Measurements from ENCODE around the gene NCR1. TPM values are rescaled to one million over a fixed set of nuclear protein-coding genes. Genes with fewer than 3 reads are reported as not detected.
A peak's percentile ranks its signal among the peaks of the same experiment; 100 is the strongest.
"Not testable (repeated sequence)": the region's sequence is repeated elsewhere in the genome, so short reads cannot be mapped to it uniquely, and the experiment has no call there.

Gene NCR1
- total RNA-seq, 1 experiment from 2014 or later: 4.3 TPM

DNA sequence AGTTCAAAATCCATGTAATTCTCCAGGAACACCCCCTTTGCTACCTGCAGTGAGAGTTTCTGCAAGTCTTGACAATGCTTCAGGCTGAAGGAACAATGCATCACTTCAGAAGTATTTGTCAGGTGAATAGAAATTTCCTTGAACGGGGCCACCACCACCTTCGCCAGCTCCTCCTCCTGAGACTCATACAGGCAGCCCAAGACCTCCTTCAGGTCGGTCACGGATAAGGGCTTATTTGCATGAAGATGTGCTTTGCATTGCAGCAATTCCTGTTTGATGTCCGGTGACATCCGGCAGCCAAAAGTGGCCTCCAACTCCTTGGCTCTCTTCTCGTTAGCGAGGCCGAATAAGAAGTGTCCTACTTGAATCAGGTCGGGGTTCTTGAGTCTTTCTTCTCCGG is 33.0 kb downstream of the NCR1 start:
- no peak for ATAC-seq
- Mint-ChIP-seq H3K27ac (no peak overlapping the region), H3K4me3 (no peak overlapping the region), H3K4me1 (peaks cover 12% of the 10 kb centered on the region), H3K9me3 (no peaks in the 10 kb centered on the region), H3K36me3 (peaks cover 5% of the 10 kb centered on the region; the same call in 1 of the 2 replicates), H3K27me3 (ENCODE audit: low read depth) (no peaks in the 10 kb centered on the region)
- no peak for DNase-seq (ENCODE audit: low spot score)
- TF ChIP-seq FOXJ3 (CRISPR knock-in tag; IDR thresholded peaks at IDR 0.05; ENCODE audit: borderline replicate concordance) (no peak), NFATC4 (CRISPR knock-in tag; IDR thresholded peaks at IDR 0.05) (no peak), ZNF121 (CRISPR knock-in tag; IDR thresholded peaks at IDR 0.05) (no peak), KAT7 (CRISPR knock-in tag; IDR thresholded peaks at IDR 0.05; ENCODE audit: borderline replicate concordance) (no peak), ELF4 (CRISPR knock-in tag; IDR thresholded peaks at IDR 0.05; ENCODE audit: low read depth) (no peak), ZNF317 (CRISPR knock-in tag; IDR thresholded peaks at IDR 0.05; ENCODE audit: borderline replicate concordance, low read depth) (no peak), ZNF423 (CRISPR knock-in tag; IDR thresholded peaks at IDR 0.05) (no peak), FOXK1 (CRISPR knock-in tag; IDR thresholded peaks at IDR 0.05) (no peak), SMAD4 (CRISPR knock-in tag; IDR thresholded peaks at IDR 0.05) (no peak), NR2C2 (CRISPR knock-in tag; IDR thresholded peaks at IDR 0.05) (no peak)
- TF ChIP-seq, protein P1, sequence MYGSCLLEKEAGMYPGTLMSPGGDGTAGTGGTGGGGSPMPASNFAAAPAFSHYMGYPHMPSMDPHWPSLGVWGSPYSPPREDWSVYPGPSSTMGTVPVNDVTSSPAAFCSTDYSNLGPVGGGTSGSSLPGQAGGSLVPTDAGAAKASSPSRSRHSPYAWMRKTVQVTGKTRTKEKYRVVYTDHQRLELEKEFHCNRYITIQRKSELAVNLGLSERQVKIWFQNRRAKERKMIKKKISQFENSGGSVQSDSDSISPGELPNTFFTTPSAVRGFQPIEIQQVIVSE (CRISPR knock-in tag; IDR thresholded peaks at IDR 0.05; ENCODE audit: borderline replicate concordance): no peak
- TF ChIP-seq, protein P2, sequence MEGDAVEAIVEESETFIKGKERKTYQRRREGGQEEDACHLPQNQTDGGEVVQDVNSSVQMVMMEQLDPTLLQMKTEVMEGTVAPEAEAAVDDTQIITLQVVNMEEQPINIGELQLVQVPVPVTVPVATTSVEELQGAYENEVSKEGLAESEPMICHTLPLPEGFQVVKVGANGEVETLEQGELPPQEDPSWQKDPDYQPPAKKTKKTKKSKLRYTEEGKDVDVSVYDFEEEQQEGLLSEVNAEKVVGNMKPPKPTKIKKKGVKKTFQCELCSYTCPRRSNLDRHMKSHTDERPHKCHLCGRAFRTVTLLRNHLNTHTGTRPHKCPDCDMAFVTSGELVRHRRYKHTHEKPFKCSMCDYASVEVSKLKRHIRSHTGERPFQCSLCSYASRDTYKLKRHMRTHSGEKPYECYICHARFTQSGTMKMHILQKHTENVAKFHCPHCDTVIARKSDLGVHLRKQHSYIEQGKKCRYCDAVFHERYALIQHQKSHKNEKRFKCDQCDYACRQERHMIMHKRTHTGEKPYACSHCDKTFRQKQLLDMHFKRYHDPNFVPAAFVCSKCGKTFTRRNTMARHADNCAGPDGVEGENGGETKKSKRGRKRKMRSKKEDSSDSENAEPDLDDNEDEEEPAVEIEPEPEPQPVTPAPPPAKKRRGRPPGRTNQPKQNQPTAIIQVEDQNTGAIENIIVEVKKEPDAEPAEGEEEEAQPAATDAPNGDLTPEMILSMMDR (IDR thresholded peaks at IDR 0.05): no peak
- TF ChIP-seq, protein P3, sequence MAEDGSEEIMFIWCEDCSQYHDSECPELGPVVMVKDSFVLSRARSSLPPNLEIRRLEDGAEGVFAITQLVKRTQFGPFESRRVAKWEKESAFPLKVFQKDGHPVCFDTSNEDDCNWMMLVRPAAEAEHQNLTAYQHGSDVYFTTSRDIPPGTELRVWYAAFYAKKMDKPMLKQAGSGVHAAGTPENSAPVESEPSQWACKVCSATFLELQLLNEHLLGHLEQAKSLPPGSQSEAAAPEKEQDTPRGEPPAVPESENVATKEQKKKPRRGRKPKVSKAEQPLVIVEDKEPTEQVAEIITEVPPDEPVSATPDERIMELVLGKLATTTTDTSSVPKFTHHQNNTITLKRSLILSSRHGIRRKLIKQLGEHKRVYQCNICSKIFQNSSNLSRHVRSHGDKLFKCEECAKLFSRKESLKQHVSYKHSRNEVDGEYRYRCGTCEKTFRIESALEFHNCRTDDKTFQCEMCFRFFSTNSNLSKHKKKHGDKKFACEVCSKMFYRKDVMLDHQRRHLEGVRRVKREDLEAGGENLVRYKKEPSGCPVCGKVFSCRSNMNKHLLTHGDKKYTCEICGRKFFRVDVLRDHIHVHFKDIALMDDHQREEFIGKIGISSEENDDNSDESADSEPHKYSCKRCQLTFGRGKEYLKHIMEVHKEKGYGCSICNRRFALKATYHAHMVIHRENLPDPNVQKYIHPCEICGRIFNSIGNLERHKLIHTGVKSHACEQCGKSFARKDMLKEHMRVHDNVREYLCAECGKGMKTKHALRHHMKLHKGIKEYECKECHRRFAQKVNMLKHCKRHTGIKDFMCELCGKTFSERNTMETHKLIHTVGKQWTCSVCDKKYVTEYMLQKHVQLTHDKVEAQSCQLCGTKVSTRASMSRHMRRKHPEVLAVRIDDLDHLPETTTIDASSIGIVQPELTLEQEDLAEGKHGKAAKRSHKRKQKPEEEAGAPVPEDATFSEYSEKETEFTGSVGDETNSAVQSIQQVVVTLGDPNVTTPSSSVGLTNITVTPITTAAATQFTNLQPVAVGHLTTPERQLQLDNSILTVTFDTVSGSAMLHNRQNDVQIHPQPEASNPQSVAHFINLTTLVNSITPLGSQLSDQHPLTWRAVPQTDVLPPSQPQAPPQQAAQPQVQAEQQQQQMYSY (CRISPR knock-in tag; IDR thresholded peaks at IDR 0.05): no peak
- TF ChIP-seq, protein P4, sequence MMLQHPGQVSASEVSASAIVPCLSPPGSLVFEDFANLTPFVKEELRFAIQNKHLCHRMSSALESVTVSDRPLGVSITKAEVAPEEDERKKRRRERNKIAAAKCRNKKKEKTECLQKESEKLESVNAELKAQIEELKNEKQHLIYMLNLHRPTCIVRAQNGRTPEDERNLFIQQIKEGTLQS (CRISPR knock-in tag; conservative IDR thresholded peaks at IDR 0.05): no peak
- TF ChIP-seq, protein P5, sequence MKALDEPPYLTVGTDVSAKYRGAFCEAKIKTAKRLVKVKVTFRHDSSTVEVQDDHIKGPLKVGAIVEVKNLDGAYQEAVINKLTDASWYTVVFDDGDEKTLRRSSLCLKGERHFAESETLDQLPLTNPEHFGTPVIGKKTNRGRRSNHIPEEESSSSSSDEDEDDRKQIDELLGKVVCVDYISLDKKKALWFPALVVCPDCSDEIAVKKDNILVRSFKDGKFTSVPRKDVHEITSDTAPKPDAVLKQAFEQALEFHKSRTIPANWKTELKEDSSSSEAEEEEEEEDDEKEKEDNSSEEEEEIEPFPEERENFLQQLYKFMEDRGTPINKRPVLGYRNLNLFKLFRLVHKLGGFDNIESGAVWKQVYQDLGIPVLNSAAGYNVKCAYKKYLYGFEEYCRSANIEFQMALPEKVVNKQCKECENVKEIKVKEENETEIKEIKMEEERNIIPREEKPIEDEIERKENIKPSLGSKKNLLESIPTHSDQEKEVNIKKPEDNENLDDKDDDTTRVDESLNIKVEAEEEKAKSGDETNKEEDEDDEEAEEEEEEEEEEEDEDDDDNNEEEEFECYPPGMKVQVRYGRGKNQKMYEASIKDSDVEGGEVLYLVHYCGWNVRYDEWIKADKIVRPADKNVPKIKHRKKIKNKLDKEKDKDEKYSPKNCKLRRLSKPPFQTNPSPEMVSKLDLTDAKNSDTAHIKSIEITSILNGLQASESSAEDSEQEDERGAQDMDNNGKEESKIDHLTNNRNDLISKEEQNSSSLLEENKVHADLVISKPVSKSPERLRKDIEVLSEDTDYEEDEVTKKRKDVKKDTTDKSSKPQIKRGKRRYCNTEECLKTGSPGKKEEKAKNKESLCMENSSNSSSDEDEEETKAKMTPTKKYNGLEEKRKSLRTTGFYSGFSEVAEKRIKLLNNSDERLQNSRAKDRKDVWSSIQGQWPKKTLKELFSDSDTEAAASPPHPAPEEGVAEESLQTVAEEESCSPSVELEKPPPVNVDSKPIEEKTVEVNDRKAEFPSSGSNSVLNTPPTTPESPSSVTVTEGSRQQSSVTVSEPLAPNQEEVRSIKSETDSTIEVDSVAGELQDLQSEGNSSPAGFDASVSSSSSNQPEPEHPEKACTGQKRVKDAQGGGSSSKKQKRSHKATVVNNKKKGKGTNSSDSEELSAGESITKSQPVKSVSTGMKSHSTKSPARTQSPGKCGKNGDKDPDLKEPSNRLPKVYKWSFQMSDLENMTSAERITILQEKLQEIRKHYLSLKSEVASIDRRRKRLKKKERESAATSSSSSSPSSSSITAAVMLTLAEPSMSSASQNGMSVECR (CRISPR knock-in tag; IDR thresholded peaks at IDR 0.05; ENCODE audit: borderline replicate concordance): no peak
- TF ChIP-seq, protein P6, sequence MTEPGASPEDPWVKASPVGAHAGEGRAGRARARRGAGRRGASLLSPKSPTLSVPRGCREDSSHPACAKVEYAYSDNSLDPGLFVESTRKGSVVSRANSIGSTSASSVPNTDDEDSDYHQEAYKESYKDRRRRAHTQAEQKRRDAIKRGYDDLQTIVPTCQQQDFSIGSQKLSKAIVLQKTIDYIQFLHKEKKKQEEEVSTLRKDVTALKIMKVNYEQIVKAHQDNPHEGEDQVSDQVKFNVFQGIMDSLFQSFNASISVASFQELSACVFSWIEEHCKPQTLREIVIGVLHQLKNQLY (CRISPR knock-in tag; IDR thresholded peaks at IDR 0.05): no peak
- TF ChIP-seq, protein P7, sequence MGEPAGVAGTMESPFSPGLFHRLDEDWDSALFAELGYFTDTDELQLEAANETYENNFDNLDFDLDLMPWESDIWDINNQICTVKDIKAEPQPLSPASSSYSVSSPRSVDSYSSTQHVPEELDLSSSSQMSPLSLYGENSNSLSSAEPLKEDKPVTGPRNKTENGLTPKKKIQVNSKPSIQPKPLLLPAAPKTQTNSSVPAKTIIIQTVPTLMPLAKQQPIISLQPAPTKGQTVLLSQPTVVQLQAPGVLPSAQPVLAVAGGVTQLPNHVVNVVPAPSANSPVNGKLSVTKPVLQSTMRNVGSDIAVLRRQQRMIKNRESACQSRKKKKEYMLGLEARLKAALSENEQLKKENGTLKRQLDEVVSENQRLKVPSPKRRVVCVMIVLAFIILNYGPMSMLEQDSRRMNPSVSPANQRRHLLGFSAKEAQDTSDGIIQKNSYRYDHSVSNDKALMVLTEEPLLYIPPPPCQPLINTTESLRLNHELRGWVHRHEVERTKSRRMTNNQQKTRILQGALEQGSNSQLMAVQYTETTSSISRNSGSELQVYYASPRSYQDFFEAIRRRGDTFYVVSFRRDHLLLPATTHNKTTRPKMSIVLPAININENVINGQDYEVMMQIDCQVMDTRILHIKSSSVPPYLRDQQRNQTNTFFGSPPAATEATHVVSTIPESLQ (CRISPR knock-in tag; IDR thresholded peaks at IDR 0.05): no peak
- TF ChIP-seq, protein P8, sequence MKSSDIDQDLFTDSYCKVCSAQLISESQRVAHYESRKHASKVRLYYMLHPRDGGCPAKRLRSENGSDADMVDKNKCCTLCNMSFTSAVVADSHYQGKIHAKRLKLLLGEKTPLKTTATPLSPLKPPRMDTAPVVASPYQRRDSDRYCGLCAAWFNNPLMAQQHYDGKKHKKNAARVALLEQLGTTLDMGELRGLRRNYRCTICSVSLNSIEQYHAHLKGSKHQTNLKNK (CRISPR knock-in tag; IDR thresholded peaks at IDR 0.05): no peak
- POLR2A ChIA-PET: no interaction called here
- CTCF ChIA-PET: interaction anchor here (3.5 kb wide), 1 partner anchor 58 kb away, joined by 25 read pairs; no protein-coding TSS in a partner anchor

DNA sequence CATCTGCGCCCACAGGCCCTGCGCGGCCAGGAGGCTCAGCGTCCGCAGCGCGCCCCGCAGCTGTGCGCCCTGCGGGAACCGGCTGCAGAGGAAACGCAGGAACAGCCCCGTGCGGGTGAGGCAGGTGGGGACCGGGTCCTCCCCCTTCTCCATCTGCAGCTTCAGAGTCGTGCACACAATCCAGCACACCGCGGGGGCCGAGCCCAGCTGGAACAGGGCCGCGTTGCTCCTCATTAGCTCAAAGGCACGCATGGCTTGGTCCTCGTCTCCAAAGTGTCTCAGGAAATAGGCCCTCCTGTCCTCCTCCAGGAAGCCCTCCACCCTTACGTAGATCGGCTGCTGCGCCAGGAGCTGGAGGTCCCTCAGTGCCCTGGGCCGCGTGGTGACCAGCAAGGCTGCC is 33.6 kb downstream of the NCR1 start:
- H3K9me3 Mint-ChIP-seq; DNase-seq (ENCODE audit: low spot score); H3K27me3 Mint-ChIP-seq (ENCODE audit: low read depth); H3K36me3 Mint-ChIP-seq; H3K27ac Mint-ChIP-seq; POLR2A ChIA-PET; H3K4me3 Mint-ChIP-seq: not testable (repeated sequence)
- CTCF ChIA-PET: interaction anchor here (3.5 kb wide), 1 partner anchor 58 kb away, joined by 25 read pairs; no protein-coding TSS in a partner anchor
- H3K4me1 Mint-ChIP-seq: peaks cover 17% of the 10 kb centered on the region
- ATAC-seq: peak; percentile 28; the same call in 1 of the 2 replicates

Data from WTC11 (cell line).